Fibroblast of skin of left biceps (primary cell): ENCODE data around the gene INTS3.
"Not testable (repeated sequence)": the region's sequence is repeated elsewhere in the genome, so short reads cannot be mapped to it uniquely, and the experiment has no call there.

ENCODE experiments used
- DNase-seq, 2 experiments: peaks; one replicate each; pipeline ENCODE4 v3.0.0-alpha.2; 2013; ENCODE audit warnings: low read depth in 2 of 2

Gene INTS3

GRCh38 chr1:153778824-153779519, 51.1 kb downstream of the INTS3 start:
- no peak for DNase-seq

DNA sequence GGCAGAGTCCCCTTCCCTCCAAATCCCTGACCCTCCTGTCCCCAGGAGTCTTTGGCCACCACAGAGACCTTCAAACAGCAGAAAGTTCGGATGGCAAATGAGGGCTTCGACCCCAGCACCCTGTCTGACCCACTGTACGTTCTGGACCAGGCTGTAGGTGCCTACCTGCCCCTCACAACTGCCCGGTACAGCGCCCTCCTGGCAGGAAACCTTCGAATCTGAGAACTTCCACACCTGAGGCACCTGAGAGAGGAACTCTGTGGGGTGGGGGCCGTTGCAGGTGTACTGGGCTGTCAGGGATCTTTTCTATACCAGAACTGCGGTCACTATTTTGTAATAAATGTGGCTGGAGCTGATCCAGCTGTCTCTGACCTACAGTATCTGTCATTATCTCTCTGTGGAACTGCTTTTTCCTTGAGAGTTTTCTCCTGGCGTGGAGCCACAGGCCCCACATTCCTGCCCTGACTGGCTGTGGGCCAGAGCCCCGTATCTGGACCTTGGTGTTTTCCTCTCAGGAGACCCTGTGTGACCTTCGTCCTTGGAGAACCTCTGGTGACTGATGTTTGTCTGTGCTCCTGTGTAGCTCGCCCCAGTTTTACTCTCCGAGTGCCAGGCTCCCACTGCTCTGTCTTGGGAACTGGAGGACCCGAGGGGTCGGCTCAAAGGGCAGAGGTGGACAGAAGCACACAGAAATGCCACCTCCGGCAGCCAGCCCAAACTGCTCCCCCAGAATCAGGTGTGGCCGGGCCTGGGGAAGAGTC, 52.1 kb downstream of the INTS3 start:
- no peak for DNase-seq

GRCh38 chr1:153780551-153780950, 52.7 kb downstream of the INTS3 start:
- no peak for DNase-seq

DNA sequence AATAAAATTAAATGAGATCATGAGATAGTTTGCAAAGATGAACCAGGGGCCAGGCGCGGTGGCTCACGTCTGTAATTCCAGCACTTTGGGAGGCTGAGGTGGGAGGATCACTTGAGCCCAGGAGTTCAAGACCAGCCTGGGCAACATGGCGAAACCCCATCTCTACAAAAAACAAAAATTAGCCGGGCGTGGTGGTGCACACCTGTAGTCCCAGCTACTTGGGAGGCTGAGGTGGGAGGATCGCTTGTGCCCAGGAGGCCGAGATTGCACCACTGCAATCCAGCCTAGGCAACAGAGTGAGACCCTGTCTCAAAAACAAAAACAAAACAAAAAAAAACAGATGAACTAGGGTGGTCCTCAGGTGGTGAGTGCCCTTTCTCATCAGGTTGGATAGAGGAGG, 54.8 kb downstream of the INTS3 start:
- not testable (repeated sequence) for DNase-seq

DNA sequence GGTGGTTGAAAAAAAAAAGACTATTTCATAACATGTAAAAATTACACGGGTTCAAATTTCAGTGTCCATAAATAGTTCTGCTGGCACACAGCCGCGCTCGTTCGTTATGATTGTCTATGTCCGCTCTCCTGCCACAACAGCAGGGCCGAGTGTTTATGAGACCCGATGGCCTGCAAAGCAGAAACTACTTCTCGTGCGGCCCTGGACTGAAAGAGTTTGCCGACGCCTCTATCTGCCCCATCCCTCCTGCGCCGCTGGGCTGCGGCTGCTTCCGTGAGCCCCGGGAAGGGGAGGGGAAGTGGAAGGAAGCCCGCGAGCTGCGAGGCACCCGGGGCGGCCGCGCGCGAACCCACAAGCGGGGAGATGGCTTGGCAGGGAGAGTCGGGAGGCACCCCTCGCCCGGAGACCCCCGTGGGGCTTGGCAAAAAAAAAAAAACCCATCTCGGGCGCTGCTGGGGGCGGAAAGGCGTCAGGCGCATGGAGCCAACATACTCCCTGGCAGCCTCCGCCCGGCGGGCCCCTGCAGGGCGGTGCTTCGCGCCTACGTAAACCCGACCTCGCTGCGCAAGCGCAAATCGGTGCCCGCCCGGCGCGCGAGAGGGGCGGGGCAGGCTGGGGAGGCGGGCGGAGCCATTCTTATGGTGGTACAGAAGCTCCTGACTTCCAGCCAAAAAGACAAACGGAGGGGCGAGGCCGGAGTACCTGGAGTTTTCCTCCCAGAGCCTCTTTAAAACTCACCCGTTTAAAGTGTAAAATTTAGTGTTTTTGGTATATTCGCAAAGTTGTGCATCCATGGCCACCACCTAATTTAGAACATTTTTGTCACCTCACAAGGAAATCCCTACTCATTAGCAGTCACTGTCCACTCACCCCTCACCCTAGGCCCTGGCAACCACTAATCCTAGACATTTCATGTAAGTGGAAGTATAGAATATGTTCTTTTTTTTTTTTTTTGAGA, 55.7 kb downstream of the INTS3 start:
- DNase-seq: peak; percentile 67 to 75

- DNase-seq: no peak
These were observed 58.4 kb downstream of the INTS3 start for GRCh38 chr1:153786038-153786790.

DNA sequence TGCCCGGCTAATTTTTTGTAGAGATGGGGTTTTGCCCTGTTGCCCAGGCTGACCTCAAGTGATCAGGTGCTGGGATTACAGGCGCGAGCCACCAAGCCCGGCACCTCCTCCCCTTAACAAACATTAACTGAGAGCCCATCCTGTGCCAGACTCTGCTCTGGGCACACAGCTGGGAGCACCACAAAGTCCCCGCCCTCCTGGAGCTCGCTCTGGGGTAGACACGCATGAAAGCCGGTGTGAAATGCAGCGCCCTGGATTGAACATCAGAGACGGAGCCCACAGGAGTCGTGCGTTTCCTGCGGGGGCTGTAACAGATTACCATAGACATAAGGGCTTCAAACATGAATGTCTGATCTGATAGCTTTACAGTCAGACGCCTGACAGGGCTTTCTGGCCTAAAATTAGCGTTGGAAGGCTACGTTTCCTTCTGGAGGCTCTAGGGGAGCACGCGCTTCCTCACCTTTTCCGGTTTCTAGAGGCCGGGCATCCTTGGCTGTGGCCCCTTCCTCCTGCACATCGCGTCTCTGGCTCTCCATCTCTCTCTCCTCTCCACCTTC, 61.7 kb downstream of the INTS3 start:
- no peak for DNase-seq

DNA sequence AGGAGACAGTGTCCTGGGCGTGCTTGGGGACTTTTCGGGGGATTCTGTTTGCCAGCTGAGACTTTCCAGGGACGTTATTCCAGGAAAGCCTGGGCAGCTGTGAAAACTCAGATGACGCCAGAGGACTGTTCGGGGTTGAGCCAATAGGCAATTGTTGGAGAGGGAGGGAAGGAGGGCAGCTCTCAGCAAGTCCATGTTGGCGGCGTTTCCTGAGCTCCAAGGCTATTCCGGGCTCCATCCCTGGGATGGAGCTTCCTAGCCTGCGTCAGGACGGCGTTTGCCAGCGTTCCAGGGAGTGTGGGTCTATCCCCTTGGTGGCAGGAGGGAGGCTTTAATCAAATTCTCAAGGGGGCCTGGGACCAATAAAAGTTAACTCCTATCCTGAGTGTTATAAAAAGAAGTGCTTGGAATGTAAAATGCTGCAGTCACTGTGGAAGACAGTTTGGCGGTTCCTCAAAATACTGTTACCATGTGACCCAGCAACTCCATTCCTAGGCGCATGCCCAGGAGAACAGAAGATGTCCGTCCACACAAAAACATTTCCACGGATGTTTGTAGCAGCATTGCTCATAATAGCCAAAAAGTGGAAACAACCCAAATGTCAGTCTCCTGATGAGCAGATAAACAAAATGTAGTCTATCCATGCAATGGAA, 62.6 kb downstream of the INTS3 start:
- DNase-seq: peak; percentile 32 to 43

- DNase-seq: peak; percentile 90 to 91
These were observed 63.3 kb downstream of the INTS3 start for GRCh38 chr1:153790966-153791647.

GRCh38 chr1:153791648-153792253, 63.9 kb downstream of the INTS3 start:
- no peak for DNase-seq

- no peak for DNase-seq
These were observed 64.8 kb downstream of the INTS3 start for GRCh38 chr1:153792631-153793041.

DNA sequence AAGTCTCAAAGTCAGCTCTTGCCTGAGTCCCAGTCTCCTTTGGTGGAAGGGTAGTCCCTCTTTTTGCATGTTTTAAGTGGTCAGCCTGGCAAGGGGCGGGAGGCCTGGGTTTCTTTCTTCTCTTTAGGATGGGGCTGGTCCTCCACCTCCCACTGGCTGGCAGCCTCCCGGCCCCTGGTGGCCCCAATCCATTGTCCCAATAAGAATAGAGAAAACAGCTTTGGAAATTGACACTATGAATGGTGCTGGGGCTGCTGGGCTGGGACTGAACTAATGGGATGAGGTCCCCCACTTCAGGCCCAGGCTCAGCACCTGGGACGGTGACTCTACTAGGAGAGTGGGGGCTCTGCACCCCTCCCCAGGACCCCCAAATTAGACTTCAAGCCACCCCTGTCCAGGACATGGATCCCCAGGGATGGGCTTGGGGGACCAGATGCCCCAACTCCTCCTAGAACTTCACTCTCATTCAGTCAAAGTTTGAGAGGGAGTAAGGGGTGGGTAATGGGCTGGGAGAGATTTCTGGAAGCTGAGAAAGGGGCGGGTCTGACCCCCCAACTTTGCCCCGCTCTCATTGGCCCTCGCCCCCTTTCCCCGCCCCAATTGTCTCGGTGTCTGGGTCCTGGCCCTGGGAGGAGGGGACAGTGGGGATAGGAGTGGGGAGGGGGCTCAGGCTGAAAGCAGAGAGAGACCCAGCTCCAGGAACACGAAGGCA, 65.6 kb downstream of the INTS3 start:
- no peak for DNase-seq

DNA sequence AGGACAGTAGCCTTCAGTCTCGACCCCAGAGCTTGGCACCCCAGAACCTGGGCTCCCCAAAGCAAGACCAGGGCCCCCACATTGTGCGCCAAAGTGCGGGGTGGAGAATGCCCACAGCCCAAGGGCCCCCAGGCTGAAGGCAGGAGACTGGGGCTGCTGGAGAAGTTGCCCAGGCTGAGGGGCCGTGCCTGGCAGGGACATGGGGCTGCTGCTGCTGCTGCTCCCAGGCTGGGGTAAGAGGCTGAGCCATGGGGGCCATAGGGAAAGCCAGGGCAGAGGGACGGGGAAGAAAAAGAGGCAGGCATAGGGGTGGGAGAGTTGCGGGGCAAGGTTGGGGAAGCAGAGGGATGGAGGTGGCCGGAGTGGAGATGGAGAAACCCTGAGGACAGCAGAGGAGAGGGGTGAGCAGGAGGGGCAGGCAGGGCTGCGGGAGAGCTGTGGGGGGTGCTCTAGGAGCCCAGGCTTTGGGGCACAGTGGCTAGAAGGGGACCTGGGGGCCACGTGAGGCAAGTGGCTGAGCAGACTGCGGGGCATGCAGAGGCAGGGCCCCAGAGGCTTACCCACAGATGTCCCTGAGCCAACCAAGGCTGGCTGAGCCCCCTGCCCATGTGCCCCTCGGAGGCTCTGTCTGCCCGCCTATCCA, 66.2 kb downstream of the INTS3 start:
- DNase-seq: no peak

DNA sequence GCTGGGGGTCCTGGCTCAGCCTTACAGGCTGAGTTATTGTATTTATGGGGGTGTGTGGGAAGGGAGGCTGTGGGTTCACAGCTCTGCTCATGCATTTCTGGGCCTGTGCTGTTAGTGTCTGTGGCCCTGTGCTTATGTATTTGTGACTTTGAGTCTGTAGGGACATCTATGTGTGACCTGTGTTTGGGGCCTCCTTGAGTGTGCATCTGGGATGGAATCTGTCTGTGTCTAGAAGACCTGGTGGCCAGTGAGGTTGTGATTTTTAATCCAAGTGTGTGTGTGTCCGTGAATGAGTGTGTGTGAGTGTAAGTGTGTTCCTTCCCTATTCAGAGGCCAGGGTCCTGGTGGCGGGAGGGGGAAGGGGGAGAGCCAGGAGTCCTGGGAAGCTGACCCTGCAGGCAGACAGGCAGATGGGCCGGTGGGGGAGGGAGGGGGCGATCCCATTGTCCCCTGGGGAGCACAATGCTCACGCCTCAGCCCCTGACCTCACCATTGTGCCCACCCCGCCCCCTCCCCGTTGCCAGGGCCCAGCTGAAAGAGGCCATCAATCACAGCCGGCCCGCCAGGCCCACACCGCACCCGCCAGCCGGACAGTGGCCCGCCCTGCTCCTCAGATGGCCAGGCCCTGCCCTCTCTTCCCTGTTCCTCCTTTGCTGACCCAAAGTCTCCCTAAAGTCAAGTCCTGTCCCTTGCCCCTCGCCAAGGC, 66.9 kb downstream of the INTS3 start:
- DNase-seq: no peak

GRCh38 chr1:153795330-153795837, 67.5 kb downstream of the INTS3 start:
- no peak for DNase-seq

- DNase-seq: no peak
These were observed 68.3 kb downstream of the INTS3 start for GRCh38 chr1:153795934-153796785.
